Peyer's patch (tissue), 4 donors: ENCODE measurements around the gene OR5K2.

Experiments
- CTCF ChIP-seq, 6 experiments: fragments of 450-650 bp in 4 of 6; fragments of 200-600 bp in 2 of 6; sonication (generic) in 1 of 6; IDR thresholded peaks; one replicate each; pipeline ENCODE4 v1.5.1; 2017 to 2019; ENCODE audit warnings: antibody characterized with exemption in 6 of 6, mild to moderate bottlenecking in 3 of 6, moderate library complexity in 1 of 6
- POLR2A ChIP-seq, 2 donors: fragments of 450-650 bp; IDR thresholded peaks; one replicate each; pipeline ENCODE4 v1.5.1; 2017; ENCODE audit warnings: antibody characterized with exemption in 2 of 2, mild to moderate bottlenecking in 2 of 2, moderate library complexity in 2 of 2

- TF ChIP-seq CTCF (IDR thresholded peaks at IDR 0.05) (no peak), POLR2A (IDR thresholded peaks at IDR 0.05) (no peak)
These were observed 39.1 kb downstream of the OR5K2 start for GRCh38 chr3:98536456-98537017.
